GM12892 (cell line): ENCODE data around the gene TRIM22.

Experiments
- POLR2A ChIP-seq: IDR thresholded peaks from 2 replicates; pipeline ENCODE4 v1.6.1; 2011; ENCODE audit warnings: low read depth, low read length, control low read depth
- POLR2AphosphoS5 ChIP-seq: IDR thresholded peaks from 2 replicates; pipeline ENCODE4 v1.6.1; 2011; ENCODE audit warnings: low read depth, low read length, control low read depth

GRCh38 chr11:5663511-5663910 is 26.1 kb upstream of the TRIM22 start:
- no peak for TF ChIP-seq POLR2AphosphoS5
- no peak for TF ChIP-seq POLR2A
